H1 (cell line): ENCODE results near the gene PRICKLE1. TPM values are rescaled to one million over a fixed set of nuclear protein-coding genes. Genes with fewer than 3 reads are reported as not detected.

ENCODE experiments used
- CTCF ChIA-PET: fragments of 300-600 bp; sonication (Branson Sonifier 250); formaldehyde crosslinking; loops from one replicate; lab custom pipeline; 2021; ENCODE audit not compliant: partially characterized antibody; lab: Charles Lee
- POLR2A ChIA-PET: fragments of 300-600 bp; sonication (Branson Sonifier 250); formaldehyde crosslinking; loops from one replicate; lab custom pipeline; 2021; ENCODE audit warnings: inconsistent platforms; ENCODE audit not compliant: partially characterized antibody; lab: Charles Lee
- DNase-seq, 2 experiments: peaks; one replicate each; pipeline versions ENCODE4 v3.0.0 to v3.0.0-alpha.2; 2010 to 2022; ENCODE audit warnings: low spot score in 2 of 2, low read depth in 1 of 2, mixed read lengths in 1 of 2
- FAIRE-seq: peaks from 2 replicates; lab custom pipeline; 2011; peaks lifted over from hg19 to GRCh38; lab: Jason Lieb, UNC
- H2AFZ ChIP-seq: 2 replicates; pipeline ENCODE4 v1.8.1; 2012; ENCODE audit warnings: low read length, inconsistent platforms
- H2AK5ac ChIP-seq: 2 replicates; pipeline ENCODE4 v1.6.1; 2013; ENCODE audit warnings: low read depth, low read length
- H2BK120ac ChIP-seq: replicated peaks from 2 replicates; pipeline ENCODE3; 2013; ENCODE audit warnings: low read depth, low read length, inconsistent platforms
- H2BK12ac ChIP-seq: 2 replicates; pipeline ENCODE4 v1.6.1; 2013; ENCODE audit warnings: low read depth, low read length
- H2BK15ac ChIP-seq: 2 replicates; pipeline ENCODE4 v1.6.1; 2013; ENCODE audit warnings: low read length
- H2BK20ac ChIP-seq: 2 replicates; pipeline ENCODE4 v1.6.1; 2013; ENCODE audit warnings: low read length
- H2BK5ac ChIP-seq: 2 replicates; pipeline ENCODE4 v1.6.1; 2013; ENCODE audit warnings: low read depth, low read length
- H3K14ac ChIP-seq: 2 replicates; pipeline ENCODE4 v1.6.1; 2013; ENCODE audit warnings: inconsistent platforms; ENCODE audit not compliant: insufficient read length
- H3K18ac ChIP-seq: 2 replicates; pipeline ENCODE4 v1.6.1; 2013; ENCODE audit warnings: low read length; ENCODE audit errors: extremely low read depth
- H3K23ac ChIP-seq: 2 replicates; pipeline ENCODE4 v1.6.1; 2013; ENCODE audit warnings: inconsistent platforms; ENCODE audit not compliant: insufficient read length
- H3K23me2 ChIP-seq: 2 replicates; pipeline ENCODE4 v1.6.1; 2013; ENCODE audit warnings: low read depth, low read length
- H3K27ac ChIP-seq: 2 replicates; pipeline ENCODE4 v1.6.1; 2011; ENCODE audit warnings: low read depth, low read length, inconsistent platforms
- H3K27me3 ChIP-seq, 4 experiments: replicated peaks in 1 of 4; 1 replicate in 1 of 4; 2 replicates in 3 of 4; pipeline versions ENCODE4 v1.6.1 to v1.8.1; 2011 to 2013; ENCODE audit warnings: low read length in 3 of 4, mild to moderate bottlenecking in 3 of 4, inconsistent platforms in 2 of 4, mixed read lengths in 2 of 4, moderate library complexity in 1 of 4; ENCODE audit not compliant: control insufficient read depth in 3 of 4, insufficient read depth in 3 of 4; ENCODE audit errors: extremely low read depth in 1 of 4
- H3K36me3 ChIP-seq, 4 experiments: 2 replicates each; pipeline versions ENCODE4 v1.6.1 to v1.8.1; 2011 to 2013; ENCODE audit warnings: mild to moderate bottlenecking in 4 of 4, low read length in 3 of 4, moderate library complexity in 2 of 4, control low read depth in 1 of 4, inconsistent platforms in 1 of 4; ENCODE audit not compliant: insufficient read depth in 4 of 4, control insufficient read depth in 2 of 4
- H3K4ac ChIP-seq: replicated peaks from 2 replicates; pipeline ENCODE3; 2013; ENCODE audit warnings: low read length, low read depth, mixed read lengths, inconsistent platforms; ENCODE audit not compliant: insufficient read length
- H3K4me1 ChIP-seq, 4 experiments: replicated peaks in 1 of 4; 1 replicate in 1 of 4; 2 replicates in 3 of 4; pipeline versions ENCODE4 v1.6.1 to v1.8.1; 2011 to 2013; ENCODE audit warnings: low read length in 3 of 4, inconsistent platforms in 2 of 4, mixed read lengths in 1 of 4; ENCODE audit not compliant: insufficient read depth in 4 of 4, control insufficient read depth in 3 of 4
- H3K4me2 ChIP-seq, 2 experiments: 2 replicates each; pipeline versions ENCODE4 v1.6.1 to v1.8.1; 2011 to 2013; ENCODE audit warnings: low read depth in 2 of 2, low read length in 2 of 2, control low read depth in 1 of 2, inconsistent platforms in 1 of 2, mild to moderate bottlenecking in 1 of 2; ENCODE audit not compliant: insufficient read depth in 1 of 2
- H3K4me3 ChIP-seq, 4 experiments: fragments of 200-600, 300-600 bp in 1 of 4; sonication (generic), shearing (Covaris generic), sonication (Bioruptor Twin) in 1 of 4; 2 replicates each; pipeline versions ENCODE4 v1.5.1 to v1.8.1; 2011 to 2016; ENCODE audit warnings: low read length in 4 of 4, low read depth in 3 of 4, control low read depth in 2 of 4, inconsistent platforms in 2 of 4, mild to moderate bottlenecking in 2 of 4, mixed read lengths in 1 of 4, moderate library complexity in 1 of 4; ENCODE audit not compliant: insufficient read depth in 2 of 4; ENCODE audit errors: extremely low read depth in 1 of 4
- H3K56ac ChIP-seq: replicated peaks from 2 replicates; pipeline ENCODE3; 2013; ENCODE audit warnings: low read depth, mild to moderate bottlenecking, mixed read lengths, low read length, inconsistent platforms; ENCODE audit not compliant: insufficient read length
- H3K79me1 ChIP-seq: 2 replicates; pipeline ENCODE4 v1.6.1; 2013; ENCODE audit warnings: low read depth, low read length, control low read depth
- H3K79me2 ChIP-seq, 2 experiments: 2 replicates each; pipeline versions ENCODE4 v1.6.1 to v1.8.1; 2012 to 2013; ENCODE audit warnings: low read length in 2 of 2, mild to moderate bottlenecking in 2 of 2, inconsistent platforms in 1 of 2; ENCODE audit not compliant: insufficient read depth in 2 of 2, control insufficient read depth in 1 of 2
- H3K9ac ChIP-seq, 4 experiments: replicated peaks in 1 of 4; 1 replicate in 1 of 4; 2 replicates in 3 of 4; pipeline versions ENCODE4 v1.6.1 to v1.8.1; 2011 to 2013; ENCODE audit warnings: low read depth in 3 of 4, low read length in 3 of 4, control low read depth in 2 of 4, mild to moderate bottlenecking in 2 of 4, moderate library complexity in 2 of 4, inconsistent platforms in 1 of 4; ENCODE audit errors: extremely low read depth in 1 of 4
- H3K9me3 ChIP-seq, 2 experiments: 2 replicates each; pipeline versions ENCODE4 v1.6.1 to v1.8.1; 2012 to 2013; ENCODE audit warnings: mild to moderate bottlenecking in 2 of 2, moderate library complexity in 2 of 2, control low read depth in 1 of 2, inconsistent platforms in 1 of 2, low read depth in 1 of 2, low read length in 1 of 2, mixed read lengths in 1 of 2; ENCODE audit not compliant: insufficient read depth in 2 of 2
- H4K20me1 ChIP-seq, 2 experiments: replicated peaks in 1 of 2; 2 replicates each; pipeline versions ENCODE3 to v1.8.1; 2011 to 2013; ENCODE audit warnings: inconsistent platforms in 2 of 2, low read length in 2 of 2, mild to moderate bottlenecking in 1 of 2; ENCODE audit not compliant: insufficient read depth in 2 of 2, control insufficient read depth in 1 of 2
- H4K5ac ChIP-seq: 2 replicates; pipeline ENCODE4 v1.6.1; 2013; ENCODE audit warnings: low read length, low read depth, mixed read lengths, inconsistent platforms; ENCODE audit not compliant: insufficient read length
- H4K8ac ChIP-seq: 2 replicates; pipeline ENCODE4 v1.8.0; 2013; ENCODE audit warnings: mild to moderate bottlenecking, moderate library complexity, low read length, inconsistent platforms; ENCODE audit not compliant: insufficient read depth; ENCODE audit errors: extremely low read depth
- H4K91ac ChIP-seq: replicated peaks from 2 replicates; pipeline ENCODE3; 2013; ENCODE audit warnings: low read length, mixed read lengths, inconsistent platforms; ENCODE audit not compliant: insufficient read length
- JUND ChIP-seq: IDR thresholded peaks from 2 replicates; pipeline ENCODE4 v1.6.1; 2011; ENCODE audit warnings: mild to moderate bottlenecking, improper control_type of control experiment, low read length
- MAFK ChIP-seq: IDR thresholded peaks from 2 replicates; pipeline ENCODE4 v1.6.1; 2012; ENCODE audit warnings: low read depth, mild to moderate bottlenecking, improper control_type of control experiment, low read length
- WGBS, 2 experiments: shearing (Covaris generic) in 1 of 2; methylation state at CpG; one replicate each; pipeline versions ENCODE4 v1.1.6 to v1.1.7; 2013 to 2015; ENCODE audit warnings: low lambda C conversion rate in 2 of 2, mixed read lengths in 2 of 2, inconsistent platforms in 1 of 2, low coverage in 1 of 2, missing lambda C conversion rate in 1 of 2; ENCODE audit not compliant: insufficient replicate concordance in 2 of 2, insufficient coverage in 1 of 2, insufficient read length in 1 of 2; ENCODE audit errors: extremely low coverage in 1 of 2, missing lambda C conversion rate in 1 of 2; 5-methylcytosine and 5-hydroxymethylcytosine counted together
- polyA plus RNA-seq, 7 experiments: library from polyadenylated mRNA; depleted of rRNA in 3 of 7; stranded (reverse) in 5 of 7; unstranded in 2 of 7; fragments of >200 nt in 5 of 7; fragments of 200-250 nt in 2 of 7; gene quantifications; 1 replicate in 5 of 7; 2 replicates in 1 of 7; 4 replicates in 1 of 7; pipeline versions ENCODE4 v1.2.1 to v1.2.3, GENCODE V29; 2011 to 2013; ENCODE audit warnings: missing spikeins in 2 of 7, mixed read lengths in 2 of 7
- total RNA-seq: library from RNA; stranded (reverse); fragmentation: NEBNext Ultra II Directional; extraction: Animal tissue kit (Norgen Biotek cat#: 25700); gene quantifications from 2 replicates; pipeline ENCODE4 v1.2.1, GENCODE V29; 2021

PRICKLE1 gene
- total and polyA plus RNA-seq, 2 of the 8 experiments (the other 6 are each of a cell fraction or from before 2014, with no cell fraction given), result 14.0 to 22.4 TPM

DNA sequence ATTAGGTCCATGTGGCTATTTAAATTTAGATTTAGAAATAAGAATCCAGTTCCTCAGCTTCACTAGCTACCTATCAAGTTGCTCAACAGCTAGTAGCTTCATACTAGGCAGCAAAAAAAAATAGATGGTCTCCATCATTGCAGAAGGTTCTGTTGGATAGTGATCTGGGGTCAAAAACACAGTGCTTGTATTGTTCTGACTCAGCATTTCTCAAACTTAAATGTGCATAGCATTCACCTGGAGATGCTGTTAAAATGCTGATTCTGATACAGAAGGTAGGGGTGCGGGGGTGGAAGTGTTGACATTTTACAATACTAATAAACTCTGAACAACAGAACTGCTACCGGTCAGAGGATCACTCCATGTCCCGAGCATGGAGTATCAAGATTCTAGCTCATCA, 51.3 kb downstream of the PRICKLE1 start:
- H3K27me3 ChIP-seq, result no peaks in the 10 kb centered on the region
- POLR2A ChIA-PET, result interaction anchor here (1.4 kb wide), 1 partner anchor 55 kb away, joined by 3 read pairs; no protein-coding TSS in a partner anchor
- no peak overlapping the region for H4K5ac ChIP-seq

More for the DNA sequence above, 51.3 kb downstream of the PRICKLE1 start:
- no peaks in the 10 kb centered on the region for H3K36me3 ChIP-seq
- no peak overlapping the region for H3K18ac ChIP-seq
- H3K9me3 ChIP-seq, result no peaks in the 10 kb centered on the region
- H2BK120ac ChIP-seq, result no peak overlapping the region
- no peaks in the 10 kb centered on the region for H4K20me1 ChIP-seq
- H3K79me2 ChIP-seq, result no peaks in the 10 kb centered on the region
- no peak overlapping the region for H2BK12ac ChIP-seq
- no peak overlapping the region for H2BK20ac ChIP-seq
- no peak overlapping the region for H3K4me2 ChIP-seq
- H3K4ac ChIP-seq, result no peak overlapping the region
- H3K4me1 ChIP-seq, result peaks cover 0 to 2% (median 0%) of the 10 kb centered on the region in 4 experiments; a peak in 1 of 7 replicates
- H3K9ac ChIP-seq, result no peak overlapping the region
- no peak for DNase-seq
- H4K91ac ChIP-seq, result no peak overlapping the region
- H2BK15ac ChIP-seq, result no peak overlapping the region
- no peak for FAIRE-seq
- H3K14ac ChIP-seq, result no peak overlapping the region
- H3K23ac ChIP-seq, result no peak overlapping the region
- no peak overlapping the region for H2AK5ac ChIP-seq
- H3K23me2 ChIP-seq, result no peaks in the 10 kb centered on the region
- H3K56ac ChIP-seq, result no peak overlapping the region
- H4K8ac ChIP-seq, result no peak overlapping the region
- no peak overlapping the region for H3K4me3 ChIP-seq
- CTCF ChIA-PET, result interaction anchor here (1.0 kb wide), 2 partner anchors 18 to 55 kb away, joined by 3 read pairs; no protein-coding TSS in a partner anchor
- 65% methylated on average over 3 of the region's 3 CpGs; no CpG with 5 or more reads in 1 of the 2 experiments for WGBS, 2 experiments
- no peak overlapping the region for H3K27ac ChIP-seq
- TF ChIP-seq JUND (no peak), MAFK (peak; percentile 73; the same call in 1 of the 2 replicates)
- TF ChIP-seq, all 59 proteins: peak for 1
- Histone ChIP-seq H3K79me1 (no peaks in the 10 kb centered on the region), H2AFZ (no peak overlapping the region), H2BK5ac (no peak overlapping the region)
